ENCODE data around the gene PKD2L2.

GRCh38 chr5:137894586-137894985 lies 5.3 kb downstream of the PKD2L2 start:
- TF ChIP-seq CTCF (IDR thresholded peaks at IDR 0.05; ENCODE audit: insufficient read depth, low read length) (no peak), POLR2AphosphoS5 (IDR thresholded peaks at IDR 0.05; ENCODE audit: low read depth) (no peak)

All from HL-60 (cell line).